Measurements from ENCODE around the gene AKAP13.

- TF ChIP-seq FOXP4 (CRISPR knock-in tag; IDR thresholded peaks at IDR 0.05) (no peak), THAP11 (CRISPR knock-in tag; IDR thresholded peaks at IDR 0.05) (no peak), GPBP1L1 (CRISPR knock-in tag; IDR thresholded peaks at IDR 0.05) (no peak), POLR2AphosphoS2 (IDR thresholded peaks at IDR 0.05; ENCODE audit: low read depth, low read length) (no peak), ZSCAN30 (CRISPR knock-in tag; IDR thresholded peaks at IDR 0.05) (no peak), CTCF (CRISPR knock-in tag; IDR thresholded peaks at IDR 0.05) (no peak), JUND (CRISPR knock-in tag; IDR thresholded peaks at IDR 0.05) (no peak), NCOA1 (CRISPR knock-in tag; IDR thresholded peaks at IDR 0.05) (no peak), TFDP1 (CRISPR knock-in tag; IDR thresholded peaks at IDR 0.05; ENCODE audit: borderline replicate concordance) (no peak)
These were observed 12.7 kb upstream of the AKAP13 start for GRCh38 chr15:85367741-85368140.
